IMR-90 (cell line): ENCODE data around the gene CTDSP1.

Experiments
- BHLHE40 ChIP-seq: fragments of 150-350 bp; IDR thresholded peaks from 2 replicates; pipeline ENCODE4 v1.6.1; 2016; ENCODE audit warnings: mild to moderate bottlenecking, low read depth, low read length
- CHD1 ChIP-seq: IDR thresholded peaks from 2 replicates; pipeline ENCODE4 v1.6.1; 2012; ENCODE audit warnings: low read depth, low read length, improper control_type of control experiment
- MAZ ChIP-seq: IDR thresholded peaks from 2 replicates; pipeline ENCODE4 v1.6.1; 2012; ENCODE audit warnings: low read depth, mild to moderate bottlenecking, low read length, improper control_type of control experiment, moderate library complexity, borderline replicate concordance
- TF ChIP-seq, protein P1 (sequence below): conservative IDR thresholded peaks from 2 replicates; pipeline ENCODE4 v1.5.1; 2012; ENCODE audit warnings: mild to moderate bottlenecking, low read depth, low read length, improper control_type of control experiment

DNA sequence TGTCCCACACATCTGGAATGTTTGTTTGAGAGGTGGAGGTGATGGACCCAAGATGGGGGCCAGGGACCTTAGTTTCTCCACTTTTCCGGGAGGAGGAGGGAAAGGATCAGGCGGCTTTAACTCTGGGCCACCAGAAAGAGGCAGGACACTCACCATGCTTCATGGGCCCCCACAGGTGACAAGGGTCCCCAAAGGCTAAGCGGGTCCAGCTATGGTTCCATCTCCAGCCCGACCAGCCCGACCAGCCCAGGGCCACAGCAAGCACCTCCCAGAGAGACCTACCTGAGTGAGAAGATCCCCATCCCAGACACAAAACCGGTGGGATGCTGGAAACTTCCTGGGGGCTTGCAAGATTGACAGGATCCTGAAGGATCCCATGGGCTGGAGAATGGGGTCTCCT lies 16.9 kb upstream of the CTDSP1 start:
- TF ChIP-seq, protein P1, sequence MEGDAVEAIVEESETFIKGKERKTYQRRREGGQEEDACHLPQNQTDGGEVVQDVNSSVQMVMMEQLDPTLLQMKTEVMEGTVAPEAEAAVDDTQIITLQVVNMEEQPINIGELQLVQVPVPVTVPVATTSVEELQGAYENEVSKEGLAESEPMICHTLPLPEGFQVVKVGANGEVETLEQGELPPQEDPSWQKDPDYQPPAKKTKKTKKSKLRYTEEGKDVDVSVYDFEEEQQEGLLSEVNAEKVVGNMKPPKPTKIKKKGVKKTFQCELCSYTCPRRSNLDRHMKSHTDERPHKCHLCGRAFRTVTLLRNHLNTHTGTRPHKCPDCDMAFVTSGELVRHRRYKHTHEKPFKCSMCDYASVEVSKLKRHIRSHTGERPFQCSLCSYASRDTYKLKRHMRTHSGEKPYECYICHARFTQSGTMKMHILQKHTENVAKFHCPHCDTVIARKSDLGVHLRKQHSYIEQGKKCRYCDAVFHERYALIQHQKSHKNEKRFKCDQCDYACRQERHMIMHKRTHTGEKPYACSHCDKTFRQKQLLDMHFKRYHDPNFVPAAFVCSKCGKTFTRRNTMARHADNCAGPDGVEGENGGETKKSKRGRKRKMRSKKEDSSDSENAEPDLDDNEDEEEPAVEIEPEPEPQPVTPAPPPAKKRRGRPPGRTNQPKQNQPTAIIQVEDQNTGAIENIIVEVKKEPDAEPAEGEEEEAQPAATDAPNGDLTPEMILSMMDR, result no peak
- TF ChIP-seq MAZ (no peak), BHLHE40 (no peak), CHD1 (no peak)
